ENCODE measurements around the gene RFC1.
"Not testable (repeated sequence)": the region's sequence is repeated elsewhere in the genome, so short reads cannot be mapped to it uniquely, and the experiment has no call there.

Gene RFC1

GRCh38 chr4:39304651-39305050 lies 61.5 kb downstream of the RFC1 start:
- DNase-seq, result no peak

GRCh38 chr4:39303871-39304270 lies 62.3 kb downstream of the RFC1 start:
- no peak for DNase-seq

- DNase-seq, result no peak
These were observed 63.3 kb downstream of the RFC1 start for GRCh38 chr4:39302901-39303300.

GRCh38 chr4:39295784-39296183 lies 70.4 kb downstream of the RFC1 start:
- no peak for DNase-seq

- DNase-seq, result not testable (repeated sequence)
These were observed 73.7 kb downstream of the RFC1 start for GRCh38 chr4:39292433-39292832.

- DNase-seq, result no peak
These were observed 74.5 kb downstream of the RFC1 start for GRCh38 chr4:39291686-39292085.

GRCh38 chr4:39287223-39287622 lies 78.9 kb downstream of the RFC1 start:
- no peak for DNase-seq

GRCh38 chr4:39286263-39286662 lies 79.9 kb downstream of the RFC1 start:
- DNase-seq, result no peak

- no peak for DNase-seq
These were observed 80.3 kb downstream of the RFC1 start for GRCh38 chr4:39285853-39286252.

- no peak for DNase-seq
These were observed 80.9 kb downstream of the RFC1 start for GRCh38 chr4:39285111-39285795.

GRCh38 chr4:39280770-39281169 lies 85.4 kb downstream of the RFC1 start:
- DNase-seq, result no peak

GRCh38 chr4:39279416-39279815 lies 86.7 kb downstream of the RFC1 start:
- DNase-seq, result no peak

- DNase-seq, result no peak
These were observed 87.7 kb downstream of the RFC1 start for GRCh38 chr4:39278476-39278875.

GRCh38 chr4:39277661-39278060 lies 88.5 kb downstream of the RFC1 start:
- DNase-seq, result not testable (repeated sequence)

- DNase-seq, result no peak
These were observed 91.7 kb downstream of the RFC1 start for GRCh38 chr4:39274503-39274902.

- DNase-seq, result no peak
These were observed 102.3 kb downstream of the RFC1 start for GRCh38 chr4:39263895-39264294.

- DNase-seq, result no peak
These were observed 106.4 kb downstream of the RFC1 start for GRCh38 chr4:39259571-39260330.

GRCh38 chr4:39256436-39256835 lies 109.7 kb downstream of the RFC1 start:
- no peak for DNase-seq

GRCh38 chr4:39255871-39256270 lies 110.3 kb downstream of the RFC1 start:
- no peak for DNase-seq

GRCh38 chr4:39255266-39255665 lies 110.9 kb downstream of the RFC1 start:
- DNase-seq, result no peak

- DNase-seq, result no peak
These were observed 122.7 kb downstream of the RFC1 start for GRCh38 chr4:39243462-39243861.
